Activated CD8-positive, alpha-beta memory T cell treated with anti-CD3 and anti-CD28 coated beads, Interleukin-2, amount 10 ng/mL, durations not matched to agents 7 days and 5 days (primary cell): ENCODE measurements around the gene RNF103. TPM values are rescaled to one million over a fixed set of nuclear protein-coding genes. Genes with fewer than 3 reads are reported as not detected.
"Not testable (repeated sequence)": the region's sequence is repeated elsewhere in the genome, so short reads cannot be mapped to it uniquely, and the experiment has no call there.

Source experiments
- ATAC-seq: fragments of 150-1000 bp; cut with Tn5 transposase; one replicate; pipeline ENCODE4 v1.10.0; 2021; ENCODE audit warnings: moderate library complexity
- CTCF ChIA-PET: fragments of 350-600 bp; sonication (Branson Sonifier 250); formaldehyde crosslinking; loops from one replicate; lab custom pipeline; 2021; ENCODE audit warnings: antibody characterized with exemption; lab: Charles Lee
- DNase-seq: peaks from one replicate; pipeline ENCODE4 v3.0.0-alpha.2; 2020
- H3K27ac Mint-ChIP-seq: one replicate; pipeline ENCODE4 v1.8.0; 2021; ENCODE audit warnings: mild to moderate bottlenecking, mixed read lengths
- H3K27me3 Mint-ChIP-seq: one replicate; pipeline ENCODE4 v1.8.0; 2021; ENCODE audit warnings: mixed read lengths
- H3K36me3 Mint-ChIP-seq: one replicate; pipeline ENCODE4 v1.8.0; 2021; ENCODE audit warnings: mild to moderate bottlenecking, mixed read lengths
- H3K4me1 Mint-ChIP-seq: one replicate; pipeline ENCODE4 v1.8.0; 2021; ENCODE audit warnings: mixed read lengths
- H3K4me3 Mint-ChIP-seq: one replicate; pipeline ENCODE4 v1.8.0; 2021; ENCODE audit warnings: mild to moderate bottlenecking, moderate library complexity, mixed read lengths
- H3K9me3 Mint-ChIP-seq: one replicate; pipeline ENCODE4 v1.8.0; 2022; ENCODE audit warnings: low read depth, mixed read lengths
- total RNA-seq, 2 experiments: library from RNA; stranded (reverse); gene quantifications; one replicate each; pipeline ENCODE4 v1.2.3, GENCODE V29; 2021

The RNF103 gene
- total RNA-seq, 2 experiments from 2014 or later, result 12.9 to 13.1 TPM

DNA sequence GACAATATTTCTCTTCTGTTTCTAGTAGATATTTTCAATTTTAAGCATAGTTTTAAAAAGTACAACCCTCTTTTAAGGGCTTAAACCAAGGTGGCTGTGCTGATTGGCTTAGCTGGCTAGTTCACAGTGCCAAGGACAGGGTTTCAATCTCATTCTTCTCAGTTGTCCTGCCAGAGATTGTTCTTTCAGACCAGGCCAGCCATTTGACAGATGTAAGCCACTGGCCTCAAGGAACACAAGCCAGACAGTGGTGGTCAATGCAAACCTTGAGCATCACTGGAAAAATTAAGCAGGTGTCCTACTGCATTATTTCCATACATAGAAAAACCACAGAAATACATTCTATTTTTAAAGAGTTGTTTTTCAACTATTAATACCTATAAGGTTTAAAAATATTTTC is 5.9 kb downstream of the RNF103 start:
- ATAC-seq (no peak), DNase-seq (no peak)
- peaks cover 30% of the 10 kb centered on the region for H3K4me1 Mint-ChIP-seq
- no peaks in the 10 kb centered on the region for H3K9me3 Mint-ChIP-seq
- CTCF ChIA-PET, result no interaction called here
- H3K27ac Mint-ChIP-seq, result no peak overlapping the region
- no peak overlapping the region for H3K4me3 Mint-ChIP-seq
- H3K27me3 Mint-ChIP-seq, result no peaks in the 10 kb centered on the region
- H3K36me3 Mint-ChIP-seq, result peaks cover 46% of the 10 kb centered on the region

DNA sequence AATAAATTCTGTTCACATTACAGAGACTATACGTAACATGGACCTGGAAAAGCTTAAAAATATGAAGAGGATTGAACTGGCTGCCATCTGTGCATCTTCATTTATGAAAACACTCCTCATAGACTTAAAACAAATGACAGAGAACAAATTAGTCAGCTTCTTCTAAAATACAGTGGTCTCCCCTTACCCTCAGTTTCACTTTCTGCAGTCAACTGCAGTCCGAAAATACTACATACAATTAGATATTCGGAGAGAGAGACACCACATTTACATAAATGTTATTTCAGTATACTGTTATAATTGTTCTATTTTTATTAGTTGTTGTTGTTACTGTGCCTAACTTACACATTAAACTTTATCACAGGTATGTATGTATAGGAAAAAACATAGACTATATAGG is 6.5 kb downstream of the RNF103 start:
- H3K9me3 Mint-ChIP-seq, result no peaks in the 10 kb centered on the region
- no peaks in the 10 kb centered on the region for H3K27me3 Mint-ChIP-seq
- DNase-seq (no peak), ATAC-seq (no peak)
- no peak overlapping the region for H3K27ac Mint-ChIP-seq
- CTCF ChIA-PET, result no interaction called here
- H3K4me3 Mint-ChIP-seq, result no peak overlapping the region
- H3K36me3 Mint-ChIP-seq, result peaks cover 46% of the 10 kb centered on the region
- H3K4me1 Mint-ChIP-seq, result peaks cover 30% of the 10 kb centered on the region

DNA sequence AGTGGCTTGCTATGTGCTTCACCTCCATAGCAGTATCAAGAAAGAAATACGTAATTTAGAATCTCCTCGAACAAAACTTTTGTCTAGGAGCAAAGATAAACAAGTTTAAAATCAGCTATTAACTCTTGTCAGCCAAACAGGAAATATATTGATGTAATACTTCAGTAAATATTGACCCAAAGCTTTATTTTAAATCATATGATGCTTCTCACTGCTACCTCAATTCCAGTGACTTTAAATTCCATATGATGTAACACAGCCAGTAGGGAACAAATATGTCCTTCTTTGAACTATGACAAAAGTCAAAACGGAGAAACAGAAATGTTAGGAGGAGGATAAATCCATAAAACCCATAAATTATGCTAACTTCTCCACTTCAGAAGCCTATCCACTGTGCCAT is 7.2 kb downstream of the RNF103 start:
- H3K4me1 Mint-ChIP-seq, result peaks cover 29% of the 10 kb centered on the region
- H3K4me3 Mint-ChIP-seq, result no peak overlapping the region
- H3K27ac Mint-ChIP-seq, result no peak overlapping the region
- H3K27me3 Mint-ChIP-seq, result no peaks in the 10 kb centered on the region
- no peak for ATAC-seq
- H3K36me3 Mint-ChIP-seq, result peaks cover 49% of the 10 kb centered on the region
- DNase-seq, result no peak
- H3K9me3 Mint-ChIP-seq, result no peaks in the 10 kb centered on the region
- CTCF ChIA-PET, result no interaction called here

DNA sequence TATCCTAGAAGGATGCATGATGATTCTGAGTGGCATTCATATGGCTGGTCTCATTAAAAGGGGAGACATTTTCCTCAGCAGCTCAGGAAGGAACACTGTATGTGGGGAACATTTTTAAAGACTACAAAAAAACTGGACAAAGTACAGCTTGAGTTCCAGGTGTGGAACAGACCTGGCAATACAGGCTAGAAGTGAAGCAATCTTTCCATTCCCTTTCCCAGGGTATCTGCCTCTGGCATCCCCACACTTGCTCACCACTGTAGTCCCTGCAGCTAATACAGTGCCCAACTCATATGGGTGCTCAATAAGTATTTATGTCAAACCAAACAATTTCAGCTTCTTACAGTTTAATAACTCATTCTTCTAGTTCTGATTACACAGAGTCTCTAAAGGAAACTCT is 8.1 kb downstream of the RNF103 start:
- H3K36me3 Mint-ChIP-seq, result peaks cover 58% of the 10 kb centered on the region
- H3K9me3 Mint-ChIP-seq, result no peaks in the 10 kb centered on the region
- no peak overlapping the region for H3K4me3 Mint-ChIP-seq
- DNase-seq, result no peak
- H3K27ac Mint-ChIP-seq, result no peak overlapping the region
- CTCF ChIA-PET, result interaction anchor here (0.6 to 1.7 kb wide), 2 partner anchors 12 to 20 kb away, joined by 3 to 4 read pairs; no protein-coding TSS in a partner anchor
- H3K27me3 Mint-ChIP-seq, result no peaks in the 10 kb centered on the region
- peaks cover 23% of the 10 kb centered on the region for H3K4me1 Mint-ChIP-seq
- ATAC-seq, result no peak

DNA sequence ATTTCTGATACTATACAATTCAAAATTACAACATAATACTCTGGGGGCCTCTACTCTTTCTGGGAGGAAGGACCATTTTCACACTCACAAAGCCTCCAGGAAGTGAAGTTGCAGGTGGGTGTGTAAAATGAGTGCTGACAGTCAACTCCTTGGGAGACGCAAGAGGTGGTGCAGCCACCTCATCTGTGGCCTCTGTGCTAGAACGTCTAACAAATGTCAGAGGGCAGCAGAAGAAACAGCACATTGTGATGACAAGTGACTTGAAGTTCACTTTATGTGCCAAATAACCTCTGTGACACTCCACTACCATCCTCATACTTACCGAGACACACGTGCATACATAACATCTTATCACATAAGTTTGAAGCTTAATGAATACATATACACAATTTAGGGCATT is 10.2 kb downstream of the RNF103 start:
- Mint-ChIP-seq H3K27me3 (no peaks in the 10 kb centered on the region), H3K27ac (no peak overlapping the region), H3K36me3 (peaks cover 59% of the 10 kb centered on the region), H3K4me3 (no peak overlapping the region), H3K4me1 (peaks cover 14% of the 10 kb centered on the region), H3K9me3 (no peaks in the 10 kb centered on the region)
- CTCF ChIA-PET, result interaction anchor here (0.7 kb wide), 1 partner anchor 9 kb away, joined by 3 read pairs; no protein-coding TSS in a partner anchor
- ATAC-seq (no peak), DNase-seq (no peak)

DNA sequence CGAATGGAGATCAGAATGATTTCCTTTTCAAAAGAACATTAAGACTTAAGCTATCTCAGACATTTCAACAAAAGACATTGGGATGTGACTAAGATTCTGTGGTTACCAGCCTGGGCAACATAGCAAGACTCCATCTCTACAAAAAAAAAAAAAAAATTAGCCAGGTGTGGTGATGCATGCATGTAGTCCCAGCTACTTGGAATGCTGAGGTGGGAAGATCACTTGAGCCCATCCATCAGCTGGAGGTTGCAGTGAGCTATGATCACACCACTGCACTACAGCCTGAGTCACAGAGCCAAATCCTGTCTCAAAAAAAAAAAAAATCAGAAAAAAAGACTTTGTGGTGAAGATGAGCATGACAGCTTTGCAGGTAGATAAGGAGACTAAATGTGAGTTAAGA is 12.8 kb downstream of the RNF103 start:
- no peak for DNase-seq
- Mint-ChIP-seq H3K9me3 (no peaks in the 10 kb centered on the region), H3K4me3 (no peak overlapping the region), H3K4me1 (peaks cover 7% of the 10 kb centered on the region), H3K27ac (no peak overlapping the region), H3K27me3 (no peaks in the 10 kb centered on the region), H3K36me3 (peaks cover 52% of the 10 kb centered on the region)
- CTCF ChIA-PET, result no interaction called here
- ATAC-seq, result no peak

DNA sequence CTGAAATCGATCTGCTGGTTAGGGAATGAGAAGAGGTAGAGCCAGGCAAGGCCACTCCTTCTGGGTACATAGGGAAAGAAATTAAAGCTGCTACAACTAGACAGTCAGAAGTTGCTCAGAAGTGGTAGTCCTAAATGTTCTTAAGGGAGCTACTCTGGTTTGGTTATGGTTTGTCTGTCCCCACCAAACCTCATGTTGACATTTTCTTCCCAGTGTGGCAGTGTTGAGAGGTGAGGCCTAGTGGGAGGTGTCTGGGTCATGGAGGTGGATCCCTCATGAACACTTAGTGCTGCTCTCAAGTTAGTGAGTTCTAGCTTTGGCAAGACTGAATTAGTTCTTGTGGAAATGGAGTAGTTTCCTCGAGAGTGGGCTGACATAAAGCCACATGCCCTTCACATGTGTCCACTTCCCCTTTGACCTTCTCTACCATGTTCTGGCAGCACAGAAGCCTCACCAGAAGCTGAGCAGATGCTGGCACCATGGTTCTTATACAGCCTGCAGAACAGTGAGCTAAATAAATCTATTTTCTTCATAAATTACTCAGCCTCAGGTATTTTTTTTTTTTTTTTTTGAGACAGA is 14.7 kb downstream of the RNF103 start:
- peaks cover 56% of the 10 kb centered on the region for H3K36me3 Mint-ChIP-seq
- CTCF ChIA-PET, result no interaction called here
- H3K27ac Mint-ChIP-seq, result no peak overlapping the region
- H3K4me3 Mint-ChIP-seq, result no peak overlapping the region
- ATAC-seq (no peak), DNase-seq (no peak)
- H3K27me3 Mint-ChIP-seq, result no peaks in the 10 kb centered on the region
- no peaks in the 10 kb centered on the region for H3K9me3 Mint-ChIP-seq
- peaks cover 7% of the 10 kb centered on the region for H3K4me1 Mint-ChIP-seq

DNA sequence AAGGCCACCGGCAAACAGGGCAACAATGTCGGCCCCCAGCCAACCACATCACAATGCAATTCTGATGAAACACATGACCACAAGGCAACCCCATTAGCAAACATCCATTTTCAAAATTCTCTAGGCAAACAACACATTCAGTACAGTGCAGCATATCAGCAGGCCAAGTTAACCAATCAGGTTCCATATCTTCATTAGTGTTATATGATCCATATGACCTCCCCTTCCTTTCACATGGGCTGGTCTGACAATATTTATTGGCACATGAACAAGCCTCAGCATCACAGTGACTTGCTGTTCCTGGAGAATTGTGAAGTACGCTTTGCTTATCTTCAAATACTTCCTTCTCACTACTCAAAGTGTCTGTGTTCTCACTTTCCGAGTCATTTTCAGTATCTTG is 19.8 kb downstream of the RNF103 start:
- no peak for ATAC-seq
- CTCF ChIA-PET, result interaction anchor here (0.7 kb wide), 1 partner anchor 12 kb away, joined by 3 read pairs; no protein-coding TSS in a partner anchor
- H3K27ac Mint-ChIP-seq, result no peak overlapping the region
- H3K36me3 Mint-ChIP-seq, result peaks cover 31% of the 10 kb centered on the region
- no peak overlapping the region for H3K4me3 Mint-ChIP-seq
- no peaks in the 10 kb centered on the region for H3K27me3 Mint-ChIP-seq
- H3K9me3 Mint-ChIP-seq, result no peaks in the 10 kb centered on the region
- DNase-seq, result no peak
- H3K4me1 Mint-ChIP-seq, result no peaks in the 10 kb centered on the region

DNA sequence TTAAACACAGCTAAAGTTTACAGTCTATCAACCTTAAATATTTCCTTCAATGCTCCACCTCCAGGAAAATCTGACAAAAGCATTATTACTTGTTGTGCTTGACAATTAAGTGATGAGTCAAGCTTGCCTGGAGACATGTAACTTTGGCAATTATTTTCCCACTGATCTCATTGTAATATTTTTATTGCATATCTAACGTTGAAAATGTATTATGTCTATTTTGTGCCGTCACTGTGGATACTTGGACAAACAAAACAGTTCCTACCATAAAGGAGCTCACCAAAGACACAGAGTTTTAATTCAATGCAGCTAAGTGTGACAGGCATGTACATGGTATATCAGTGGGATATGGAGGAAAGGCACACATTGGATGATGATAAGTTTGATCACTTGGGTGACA is 24.7 kb downstream of the RNF103 start:
- Mint-ChIP-seq H3K36me3 (peaks cover 8% of the 10 kb centered on the region), H3K4me1 (no peaks in the 10 kb centered on the region), H3K4me3 (no peak overlapping the region), H3K9me3 (no peaks in the 10 kb centered on the region), H3K27ac (no peak overlapping the region), H3K27me3 (peaks cover 4% of the 10 kb centered on the region)
- no peak for DNase-seq
- CTCF ChIA-PET, result interaction anchor here (1.9 kb wide), 1 partner anchor 15 kb away, joined by 4 read pairs; no protein-coding TSS in a partner anchor
- no peak for ATAC-seq

DNA sequence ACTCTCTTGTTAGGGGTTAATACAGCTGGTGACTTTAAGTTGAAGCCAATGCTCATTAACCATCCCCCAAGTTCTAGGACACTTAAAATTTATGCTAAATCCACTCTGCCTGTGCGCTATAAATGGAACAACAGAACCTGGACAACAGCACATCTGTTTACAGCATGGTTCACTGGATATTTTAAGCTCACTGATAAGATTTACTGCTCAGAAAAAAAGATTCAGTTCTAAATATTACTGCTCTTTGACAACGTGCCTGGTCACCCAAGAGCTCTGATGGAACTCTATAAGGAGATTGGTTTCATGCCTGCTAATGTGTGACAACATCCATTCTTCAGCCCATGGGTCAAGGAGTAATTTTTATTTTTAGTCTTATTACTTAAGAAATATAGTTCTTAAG is 27.5 kb downstream of the RNF103 start:
- DNase-seq (no peak), ATAC-seq (no peak)
- H3K36me3 Mint-ChIP-seq, result peaks cover 2% of the 10 kb centered on the region
- H3K27ac Mint-ChIP-seq, result no peak overlapping the region
- no peak overlapping the region for H3K4me3 Mint-ChIP-seq
- CTCF ChIA-PET, result interaction anchor here (0.9 to 1.4 kb wide), 2 partner anchors 13 to 19 kb away, joined by 4 to 5 read pairs; no protein-coding TSS in a partner anchor
- no peaks in the 10 kb centered on the region for H3K4me1 Mint-ChIP-seq
- peaks cover 13% of the 10 kb centered on the region for H3K27me3 Mint-ChIP-seq
- H3K9me3 Mint-ChIP-seq, result no peaks in the 10 kb centered on the region

DNA sequence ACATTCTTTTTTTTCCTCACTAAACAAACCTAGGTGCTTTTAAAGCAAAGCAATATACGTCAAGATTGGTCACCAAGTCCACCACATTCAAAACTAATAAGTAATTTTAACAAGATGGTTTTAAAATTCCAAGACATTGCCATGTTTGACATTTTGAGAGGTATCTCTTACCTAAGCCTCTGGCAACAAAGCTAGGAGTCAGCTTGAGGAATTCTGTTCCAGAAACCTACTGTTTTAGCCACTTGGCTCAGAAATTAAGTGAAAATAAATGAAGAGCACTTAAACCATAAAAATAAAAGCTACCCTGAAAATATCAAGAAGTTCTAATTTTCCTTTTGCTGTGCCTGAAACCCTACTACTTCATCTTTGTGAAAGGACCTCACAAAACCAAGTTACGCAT is 30.4 kb downstream of the RNF103 start:
- no peak overlapping the region for H3K27ac Mint-ChIP-seq
- H3K4me3 Mint-ChIP-seq, result no peak overlapping the region
- CTCF ChIA-PET, result interaction anchor here (1.2 kb wide), 1 partner anchor 63 kb away, joined by 3 read pairs; no protein-coding TSS in a partner anchor
- no peak for ATAC-seq
- peaks cover 2% of the 10 kb centered on the region for H3K36me3 Mint-ChIP-seq
- peaks cover 13% of the 10 kb centered on the region for H3K27me3 Mint-ChIP-seq
- H3K4me1 Mint-ChIP-seq, result no peaks in the 10 kb centered on the region
- H3K9me3 Mint-ChIP-seq, result peaks cover 3% of the 10 kb centered on the region
- DNase-seq, result no peak

DNA sequence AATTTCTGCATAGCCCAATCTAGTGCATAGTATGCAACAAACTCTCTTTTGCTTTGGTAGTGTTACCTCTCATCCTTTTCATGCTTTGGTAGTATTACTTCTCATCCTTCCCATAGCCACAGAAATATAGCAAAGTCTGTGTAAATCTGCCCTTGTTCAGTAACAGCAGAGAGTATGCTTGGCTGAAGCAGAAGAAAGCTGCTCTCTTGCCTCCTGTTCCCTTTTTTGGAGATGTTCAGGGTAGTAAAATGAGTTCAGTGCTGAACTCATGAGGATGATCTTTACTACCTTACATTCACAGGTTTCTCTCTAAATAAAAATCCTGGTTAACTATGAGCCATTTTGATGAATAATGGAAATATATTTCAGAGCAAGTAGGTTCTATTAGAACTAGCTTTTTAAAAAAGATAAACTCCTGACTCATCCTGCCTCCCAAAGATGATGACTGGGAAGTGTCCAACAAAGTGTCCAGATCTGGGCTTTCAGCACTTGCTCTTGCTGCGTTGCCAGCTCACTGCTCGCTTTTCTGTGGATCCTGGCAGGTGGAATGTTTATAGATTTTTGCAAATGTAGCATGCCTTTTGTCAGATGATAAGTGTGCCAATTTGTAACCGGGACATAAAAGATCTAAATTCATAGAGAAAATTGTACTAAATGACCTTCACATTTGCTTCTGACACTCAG is 31.0 kb downstream of the RNF103 start:
- CTCF ChIA-PET, result interaction anchor here (1.6 kb wide), 1 partner anchor 8 kb away, joined by 4 read pairs; no protein-coding TSS in a partner anchor

DNA sequence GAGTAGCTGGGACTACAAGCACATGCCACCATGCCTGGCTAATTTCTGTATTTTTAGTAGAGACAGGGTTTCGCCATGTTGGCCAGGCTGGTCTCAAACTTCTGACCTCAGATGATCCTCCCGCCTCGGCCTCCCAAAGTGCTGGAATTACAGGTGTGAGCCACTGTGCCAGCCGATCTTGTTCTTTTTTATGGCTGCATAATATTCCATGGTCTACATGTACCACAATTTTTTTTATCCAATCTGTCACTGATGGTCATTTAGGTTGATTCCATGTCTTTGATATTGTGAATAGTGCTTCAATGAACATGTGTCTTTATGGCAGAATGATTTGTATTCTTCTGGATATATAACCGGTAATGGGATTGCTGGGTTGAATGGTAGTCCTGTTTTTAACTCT is 34.0 kb downstream of the RNF103 start:
- not testable (repeated sequence) for H3K4me3 Mint-ChIP-seq, H3K9me3 Mint-ChIP-seq, H3K27ac Mint-ChIP-seq, H3K4me1 Mint-ChIP-seq, ATAC-seq, DNase-seq, H3K36me3 Mint-ChIP-seq
- H3K27me3 Mint-ChIP-seq, result peaks cover 13% of the 10 kb centered on the region
- CTCF ChIA-PET, result interaction anchor here (0.7 kb wide), 1 partner anchor 108 kb away, joined by 3 read pairs; no protein-coding TSS in a partner anchor

More for the DNA sequence above, 31.0 kb downstream of the RNF103 start:
- Mint-ChIP-seq H3K4me1 (no peaks in the 10 kb centered on the region), H3K4me3 (no peak overlapping the region), H3K36me3 (peaks cover 2% of the 10 kb centered on the region), H3K27me3 (peaks cover 13% of the 10 kb centered on the region), H3K9me3 (peaks cover 3% of the 10 kb centered on the region), H3K27ac (no peak overlapping the region)
- DNase-seq (no peak), ATAC-seq (no peak)
